K562 (cell line): ENCODE measurements around the gene SRCIN1. TPM values are rescaled to one million over a fixed set of nuclear protein-coding genes. Genes with fewer than 3 reads are reported as not detected.

Experiments
- ATAC-seq: fragments of 200-7000 bp; cut with Tn5 transposase; 3 replicates; pipeline ENCODE4 v1.9.1; 2020; ENCODE audit warnings: moderate library complexity
- BruUV-seq: library from RNA; stranded (reverse); fragments of 400-500 nt; replicated peaks from 2 replicates; lab custom pipeline; 2021; lab: Mats Ljungman, UMichigan
- CTCF ChIA-PET: fragments of 300-600 bp; formaldehyde crosslinking; extraction: SDS; loops from one replicate; lab custom pipeline; 2021; ENCODE audit warnings: low intra/inter-chr PET ratio; lab: Yijun Ruan, JAX
- POLR2A ChIA-PET: fragments of 300-600, 350-650 bp; sonication (Branson Sonifier 250); formaldehyde crosslinking; extraction: SDS; loops from one replicate; lab custom pipeline; 2021; ENCODE audit warnings: antibody characterized with exemption, inconsistent platforms; lab: Yijun Ruan, JAX
- DNase-seq, 4 experiments: peaks; one replicate each; pipeline versions ENCODE4 v3.0.0 to v3.0.0-alpha.2; 2011 to 2018; ENCODE audit warnings: low spot score in 3 of 4, mixed read lengths in 3 of 4; ENCODE audit errors: extremely low read depth in 1 of 4
- FAIRE-seq: peaks from 2 replicates; lab custom pipeline; 2011; peaks lifted over from hg19 to GRCh38; lab: Jason Lieb, UNC
- H2AFZ ChIP-seq: 2 replicates; pipeline ENCODE4 v1.6.0; 2011; ENCODE audit warnings: low read depth, low read length, control low read depth, inconsistent platforms
- H3K27ac ChIP-seq: fragments of 200-600 bp; 3 replicates; pipeline ENCODE4 v1.8.0; 2011; ENCODE audit warnings: low read depth, mild to moderate bottlenecking, control low read depth, inconsistent platforms, low read length, moderate library complexity, mixed read lengths; ENCODE audit errors: extremely low read depth
- H3K27me3 ChIP-seq, 2 experiments: fragments of 300-600 bp in 1 of 2; 2 replicates in 1 of 2; 3 replicates in 1 of 2; pipeline versions ENCODE4 v1.6.0 to v1.8.0; 2011; ENCODE audit warnings: inconsistent platforms in 2 of 2, low read length in 2 of 2, mild to moderate bottlenecking in 1 of 2, mixed read lengths in 1 of 2, moderate library complexity in 1 of 2; ENCODE audit not compliant: control insufficient read depth in 2 of 2, insufficient read depth in 2 of 2
- H3K36me3 ChIP-seq: fragments of 300-600 bp; 3 replicates; pipeline ENCODE4 v1.8.0; 2011; ENCODE audit warnings: mild to moderate bottlenecking, low read length, inconsistent platforms; ENCODE audit not compliant: control insufficient read depth, insufficient read depth
- H3K4me1 ChIP-seq, 2 experiments: fragments of 200-600 bp in 1 of 2; replicated peaks in 1 of 2; 2 replicates in 1 of 2; 3 replicates in 1 of 2; pipeline versions ENCODE4 v1.5.1 to v1.8.0; 2011; ENCODE audit warnings: inconsistent platforms in 2 of 2, low read length in 2 of 2, mild to moderate bottlenecking in 1 of 2, mixed read lengths in 1 of 2, moderate library complexity in 1 of 2; ENCODE audit not compliant: control insufficient read depth in 2 of 2, insufficient read depth in 2 of 2
- H3K4me2 ChIP-seq: 2 replicates; pipeline ENCODE4 v1.6.1; 2011; ENCODE audit warnings: low read length, control low read depth, inconsistent platforms, mixed read lengths; ENCODE audit not compliant: insufficient read depth
- H3K4me3 ChIP-seq: fragments of 200-600 bp; sonication (generic), shearing (Covaris generic); 2 replicates; pipeline ENCODE4 v1.5.1; 2016; ENCODE audit warnings: control low read depth, inconsistent platforms
- H3K79me2 ChIP-seq: fragments of 200-600 bp; 3 replicates; pipeline ENCODE4 v1.8.0; 2011; ENCODE audit warnings: low read length, inconsistent platforms; ENCODE audit not compliant: control insufficient read depth, insufficient read depth
- H3K9ac ChIP-seq, 2 experiments: 2 replicates each; pipeline versions ENCODE4 v1.6.0 to v1.6.1; 2011; ENCODE audit warnings: low read depth in 2 of 2, low read length in 2 of 2, control low read depth in 1 of 2, inconsistent platforms in 1 of 2, mild to moderate bottlenecking in 1 of 2, mixed read lengths in 1 of 2; ENCODE audit not compliant: insufficient read depth in 1 of 2
- H3K9me1 ChIP-seq: one replicate; pipeline ENCODE4 v1.6.0; 2011; ENCODE audit warnings: inconsistent platforms, mild to moderate bottlenecking, low read length, moderate library complexity; ENCODE audit not compliant: control insufficient read depth, insufficient read depth
- H3K9me3 ChIP-seq: replicated peaks from 2 replicates; pipeline ENCODE4 v1.5.1; 2011; ENCODE audit warnings: low read depth, low read length, inconsistent platforms; ENCODE audit not compliant: control insufficient read depth, insufficient read depth
- H4K20me1 ChIP-seq: replicated peaks from 2 replicates; pipeline ENCODE4 v1.6.1; 2011; ENCODE audit warnings: low read length, inconsistent platforms, mixed read lengths; ENCODE audit not compliant: control insufficient read depth, insufficient read depth
- GABPB2 ChIP-seq: fragments of 250-450 bp; sonication (Bioruptor Pico); conservative IDR thresholded peaks from 2 replicates; pipeline ENCODE4 v1.5.1; 2021; ENCODE audit warnings: mild to moderate bottlenecking
- MEIS2 ChIP-seq: fragments of 450-650 bp; IDR thresholded peaks from 2 replicates; pipeline ENCODE4 v1.6.1; 2014; ENCODE audit warnings: mild to moderate bottlenecking; ENCODE audit not compliant: partially characterized antibody
- NFE2 ChIP-seq: IDR thresholded peaks from 2 replicates; pipeline ENCODE4 v1.6.1; 2014; ENCODE audit warnings: antibody characterized with exemption, low read depth
- YBX1 ChIP-seq: fragments of 450-650 bp; IDR thresholded peaks from 2 replicates; pipeline ENCODE4 v1.7.1; 2016; ENCODE audit warnings: mild to moderate bottlenecking
- ZFPM2 ChIP-seq: fragments of 250-450 bp; sonication (Bioruptor Pico); IDR thresholded peaks from 2 replicates; pipeline ENCODE4 v1.5.1; 2022; ENCODE audit warnings: mild to moderate bottlenecking
- ZKSCAN8 ChIP-seq: fragments of 200-800 bp; sonication (Bioruptor generic); IDR thresholded peaks from 2 replicates; pipeline ENCODE4 v1.6.1; 2016; ENCODE audit warnings: missing genetic modification characterization, missing compliant biosample characterization
- WGBS: fragments of 100-300 bp; shearing (Covaris generic); methylation state at CpG from one replicate; pipeline ENCODE4 v1.1.6; 2016; ENCODE audit warnings: low coverage, mixed read lengths; ENCODE audit not compliant: insufficient coverage; ENCODE audit errors: missing lambda C conversion rate; 5-methylcytosine and 5-hydroxymethylcytosine counted together
- in situ Hi-C: fragments of 300-500 bp; cut with MboI; formaldehyde crosslinking; loops from 4 replicates; pipeline ENCODE4 v1.15.0; 2018; ENCODE audit warnings: inconsistent platforms, mixed read lengths
- intact Hi-C: fragments of 100-400 bp; cut with micrococcal nuclease; formaldehyde crosslinking; loops from 2 replicates; pipeline ENCODE4 v1.14.2; 2022
- polyA plus RNA-seq, 8 experiments: library from polyadenylated mRNA; depleted of rRNA in 4 of 8; stranded (reverse) in 5 of 8; unstranded in 3 of 8; fragments of >200 nt; fragmentation: Nextera tagmentation in 2 of 8; fragmentation: Illumina TruSeq in 1 of 8; extraction: Ambion mirVana in 2 of 8; extraction: Trizol in 1 of 8; gene quantifications; 2 replicates each; pipeline versions ENCODE4 v1.2.1 to v1.2.3, GENCODE V29; 2011 to 2014; ENCODE audit warnings: inconsistent platforms in 1 of 8, missing spikeins in 1 of 8
- total RNA-seq, 7 experiments: library from RNA; depleted of rRNA in 6 of 7; stranded (reverse); fragments of >200 nt in 6 of 7; fragmentation: Illumina TruSeq in 2 of 7; extraction: Trizol in 2 of 7; gene quantifications; 2 replicates each; pipeline versions ENCODE4 v1.2.1 to v1.2.3, GENCODE V29; 2011 to 2021; ENCODE audit warnings: low replicate concordance in 1 of 7
- TF ChIP-seq, protein P1 (sequence below): sonication (generic); formaldehyde crosslinking; IDR thresholded peaks from 2 replicates; pipeline ENCODE4 v1.8.0; 2022; ENCODE audit warnings: mild to moderate bottlenecking, missing genetic modification reagents

Gene SRCIN1
- total and polyA plus RNA-seq, 9 of the 15 experiments (the other 6 are each of a cell fraction or from before 2014, with no cell fraction given), result 0.09 to 0.33 (median 0.13) TPM; not detected in 6

DNA sequence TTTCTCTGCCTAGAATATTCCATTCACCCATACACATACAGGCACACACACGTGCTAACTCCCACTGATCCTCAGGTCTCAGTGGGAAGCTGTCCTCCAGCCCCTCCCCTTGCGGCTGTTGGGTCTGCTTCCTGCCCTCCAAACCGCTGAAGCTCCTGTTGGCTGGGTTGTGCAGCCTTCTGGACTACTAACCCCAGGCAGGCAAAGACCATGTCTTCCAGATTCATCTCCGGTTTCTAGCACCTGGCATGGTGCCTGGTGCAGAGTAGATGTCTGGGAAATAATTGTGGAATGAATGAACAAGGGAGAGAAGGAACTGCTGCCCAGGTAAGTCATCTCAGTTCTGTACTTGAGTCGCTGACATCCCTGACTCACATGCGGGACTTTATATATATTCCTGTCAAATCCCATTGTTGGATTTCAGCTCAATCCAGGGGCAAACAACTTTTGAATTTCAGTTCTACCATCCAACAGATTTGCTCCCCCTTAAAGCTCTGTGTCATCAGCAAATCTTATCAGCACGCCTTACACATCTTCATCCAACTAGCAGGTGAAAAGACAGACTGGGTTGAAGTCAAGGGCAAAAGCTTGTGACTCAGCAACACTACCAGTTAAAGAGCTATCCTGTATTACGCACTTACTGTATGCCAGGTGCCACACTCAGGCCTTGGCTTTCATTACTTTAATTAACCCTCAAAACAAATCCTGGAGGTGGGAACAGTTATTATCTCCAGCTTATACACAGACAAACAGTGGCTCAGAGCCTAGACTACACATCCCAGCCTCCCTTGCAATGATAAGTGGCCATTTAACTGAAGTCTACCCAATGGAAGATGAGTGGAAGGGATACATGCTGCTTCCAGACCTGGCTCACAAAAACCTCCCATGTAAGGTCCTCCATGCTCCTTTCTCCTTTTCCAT, 51.1 kb downstream of the SRCIN1 start:
- Histone ChIP-seq H3K9me1 (no peaks in the 10 kb centered on the region), H3K4me1 (peaks cover 18 to 36% of the 10 kb centered on the region in 2 experiments), H3K9me3 (no peaks in the 10 kb centered on the region)
- POLR2A ChIA-PET, result interaction anchor here (0.7 to 1.1 kb wide), 4 partner anchors 9 to 176 kb away, joined by 3 to 6 read pairs (median 4); no protein-coding TSS in a partner anchor
- no peak for TF ChIP-seq GABPB2
- TF ChIP-seq ZKSCAN8 (CRISPR knock-in tag), result no peak
- no peak for TF ChIP-seq ZFPM2 (CRISPR knock-in tag)
- 0 out of 2 replicates have a peak, but pooled peaks have one; percentile 13 for TF ChIP-seq NFE2
- TF ChIP-seq MEIS2, result no peak
- TF ChIP-seq YBX1, result no peak
- TF ChIP-seq, protein P1, sequence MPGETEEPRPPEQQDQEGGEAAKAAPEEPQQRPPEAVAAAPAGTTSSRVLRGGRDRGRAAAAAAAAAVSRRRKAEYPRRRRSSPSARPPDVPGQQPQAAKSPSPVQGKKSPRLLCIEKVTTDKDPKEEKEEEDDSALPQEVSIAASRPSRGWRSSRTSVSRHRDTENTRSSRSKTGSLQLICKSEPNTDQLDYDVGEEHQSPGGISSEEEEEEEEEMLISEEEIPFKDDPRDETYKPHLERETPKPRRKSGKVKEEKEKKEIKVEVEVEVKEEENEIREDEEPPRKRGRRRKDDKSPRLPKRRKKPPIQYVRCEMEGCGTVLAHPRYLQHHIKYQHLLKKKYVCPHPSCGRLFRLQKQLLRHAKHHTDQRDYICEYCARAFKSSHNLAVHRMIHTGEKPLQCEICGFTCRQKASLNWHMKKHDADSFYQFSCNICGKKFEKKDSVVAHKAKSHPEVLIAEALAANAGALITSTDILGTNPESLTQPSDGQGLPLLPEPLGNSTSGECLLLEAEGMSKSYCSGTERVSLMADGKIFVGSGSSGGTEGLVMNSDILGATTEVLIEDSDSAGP (CRISPR knock-in tag), result no peak
- TF ChIP-seq, all 486 proteins: peak for 1
- intact Hi-C loops, result loop anchor here (5.0 kb wide), 1 partner anchor 48 kb away; no protein-coding TSS in a partner anchor
- 8% methylated on average over 7 of the region's 8 CpGs for WGBS
- ATAC-seq (no peak), FAIRE-seq (no peak), DNase-seq (no peak)
- H3K4me3 ChIP-seq, result no peak overlapping the region
- in situ Hi-C loops, result loop anchor here (5.0 kb wide), 1 partner anchor 108 kb away; no protein-coding TSS in a partner anchor
- CTCF ChIA-PET, result no interaction called here
- H3K36me3 ChIP-seq, result no peaks in the 10 kb centered on the region
- H3K4me2 ChIP-seq, result no peak overlapping the region
- H3K79me2 ChIP-seq, result no peaks in the 10 kb centered on the region
- peaks cover 21% of the 10 kb centered on the region for H4K20me1 ChIP-seq
- no peak overlapping the region for H2AFZ ChIP-seq
- 0 out of 4 replicates have a peak overlapping the region, but pooled peaks of 1 of the 2 experiments have one; percentile 20 for H3K9ac ChIP-seq
- H3K27ac ChIP-seq, result no peak overlapping the region
- H3K27me3 ChIP-seq, result peaks cover 18 to 42% of the 10 kb centered on the region in 2 experiments; a peak in 4 of 5 replicates
- BruUV-seq, result no TSS peak
